Heart right ventricle (tissue), 16 donors: ENCODE results near the gene TXNL4B. TPM values are rescaled to one million over a fixed set of nuclear protein-coding genes. Genes with fewer than 3 reads are reported as not detected.

Source experiments
- ATAC-seq, 8 donors: fragments of 200-7000 bp; cut with Tn5 transposase; one replicate each; pipeline ENCODE4 v1.9.1; 2020; ENCODE audit warnings: mild to moderate bottlenecking in 8 of 8, moderate library complexity in 8 of 8, moderate number of reproducible peaks in 1 of 8
- DNase-seq, 2 donors: peaks; one replicate each; pipeline ENCODE4 v3.0.0-alpha.2; 2020
- H3K27ac ChIP-seq, 10 donors: fragments of 200-600 bp; sonication (generic) in 2 of 10; one replicate each; pipeline versions ENCODE4 v1.5.0 to v1.8.0; 2020 to 2022; ENCODE audit warnings: mild to moderate bottlenecking in 3 of 10
- H3K27me3 ChIP-seq, 7 donors: fragments of 200-600 bp; one replicate each; pipeline ENCODE4 v1.8.0; 2021 to 2022; ENCODE audit warnings: mild to moderate bottlenecking in 2 of 7
- H3K36me3 ChIP-seq, 9 donors: fragments of 200-600 bp; sonication (generic) in 1 of 9; one replicate each; pipeline versions ENCODE4 v1.5.0 to v1.8.0; 2020 to 2022; ENCODE audit warnings: mild to moderate bottlenecking in 2 of 9
- H3K4me1 ChIP-seq, 9 donors: fragments of 200-600 bp; sonication (generic) in 1 of 9; one replicate each; pipeline versions ENCODE4 v1.5.0 to v1.8.0; 2020 to 2022; ENCODE audit warnings: mild to moderate bottlenecking in 4 of 9
- H3K4me3 ChIP-seq, 10 donors: fragments of 200-600 bp; sonication (generic) in 2 of 10; one replicate each; pipeline versions ENCODE4 v1.5.0 to v1.8.0; 2020 to 2022; ENCODE audit warnings: mild to moderate bottlenecking in 7 of 10, moderate library complexity in 2 of 10
- H3K9me3 ChIP-seq, 11 donors: fragments of 200-600 bp in 10 of 11; sonication (generic) in 2 of 11; one replicate each; pipeline versions ENCODE4 v1.5.0 to v1.8.0; 2013 to 2022; ENCODE audit warnings: mild to moderate bottlenecking in 2 of 11, control low read depth in 1 of 11, moderate library complexity in 1 of 11
- WGBS, 2 donors: extraction: QIAGEN DNeasy Blood & Tissue Kit; methylation state at CpG; one replicate each; pipeline ENCODE4 v1.1.7; 2013; ENCODE audit warnings: inconsistent platforms in 1 of 2; 5-methylcytosine and 5-hydroxymethylcytosine counted together
- intact Hi-C, 10 donors: fragments of 100-400 bp; cut with DNase I; formaldehyde crosslinking; loops; one replicate each; pipeline versions ENCODE4 v1.11.1 to v1.14.2; 2022
- polyA plus RNA-seq, 2 donors: library from polyadenylated mRNA; stranded (reverse); fragments of 200-250 nt; gene quantifications; one replicate each; pipeline ENCODE4 v1.2.3, GENCODE V29; 2013
- total RNA-seq, 10 donors: library from RNA; stranded (reverse); fragmentation: NEBNext Ultra II Directional in 3 of 10; extraction: Animal tissue kit (Norgen Biotek cat#: 25700) in 3 of 10; gene quantifications; one replicate each; pipeline versions ENCODE4 v1.2.1 to v1.2.4, GENCODE V29; 2021 to 2023
- TF ChIP-seq, protein P1 (sequence below), 9 donors: fragments of 200-600 bp; sonication (generic) in 2 of 9; IDR thresholded peaks; one replicate each; pipeline versions ENCODE4 v1.5.0 to v1.8.0; 2021 to 2022; ENCODE audit warnings: antibody characterized with exemption in 9 of 9, mild to moderate bottlenecking in 5 of 9, moderate library complexity in 1 of 9
- donor health status: Arrhythmogenic right ventricular cardiomyopathy.
- donor health status: ischemic (EF 13 %, LVEDD 7.1; RV severe dilation, severe dysfunction).
- donor health status: healthy with polysubstance abuse.
- donor health status: DM: no; HTN: yes; CAD: no.
- donor health status: DM: no; HTN: no; CAD: no.
- donor health status: ischemic (EF 25% LVEDD 6.9; RV normal size, moderate dysfunction).
- donor health status: ischemic (EF 25% LVEDD 5.7; RV mildly dilated, moderate dysfunction).
- donor health status: healthy.
- donor health status: DM: yes; HTN: yes; CAD: no.
- donor health status: Ischemic cardiomyopathy.
- donor health status: ischemic (EF 35%, LVEDD 5.7; RV mildly dilated, moderate dysfunction).
- donor health status: nonischemic (EF 11% LVEDD 7.7; RV severe dilation, severe dysfunction).
- donor health status: DM: yes; HTN: yes; CAD: no.
- donor health status: PGD.
- donor health status: ischemic (EF 29% LVEDD 5.4; RV normal size, mild dysfunction).
- donor health status: nonischemic (EF 23%, LVEDD 6.1; RV moderate dilation, normal function).

TXNL4B gene
- total and polyA plus RNA-seq, 12 donors: 3.2 to 11.7 (median 5.9) TPM

DNA sequence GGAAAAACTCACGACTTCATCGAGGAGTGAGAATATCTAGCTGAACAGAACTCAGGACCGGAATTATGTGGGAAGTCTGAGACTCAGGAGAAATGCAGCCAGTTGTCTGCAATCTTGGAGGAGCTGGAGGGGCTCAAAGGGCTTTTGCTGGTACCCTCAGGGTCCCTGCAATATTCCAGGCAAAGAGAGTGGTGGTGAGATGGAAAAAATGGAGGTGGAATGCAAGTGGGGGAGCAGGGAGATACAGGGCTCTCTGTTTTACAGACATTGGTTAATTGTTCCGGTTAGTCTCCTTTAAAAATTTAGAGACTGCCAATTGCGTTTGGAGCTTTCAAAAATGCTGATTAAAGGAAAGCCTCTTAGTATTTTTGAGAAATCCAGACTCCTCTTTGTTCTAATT lies 57.3 kb downstream of the TXNL4B start:
- intact Hi-C loops: no loop called here
- ATAC-seq (no peak), DNase-seq (no peak)
- Histone ChIP-seq H3K36me3 (peaks cover 0 to 13% (median 0%) of the 10 kb centered on the region in 9 donors), H3K9me3 (no peaks in the 10 kb centered on the region), H3K4me1 (no peaks in the 10 kb centered on the region), H3K27ac (no peak overlapping the region), H3K4me3 (no peak overlapping the region), H3K27me3 (no peaks in the 10 kb centered on the region)
- WGBS, 2 donors: 73 to 81% methylated on average over 5 of the region's 5 CpGs
- TF ChIP-seq, protein P1, sequence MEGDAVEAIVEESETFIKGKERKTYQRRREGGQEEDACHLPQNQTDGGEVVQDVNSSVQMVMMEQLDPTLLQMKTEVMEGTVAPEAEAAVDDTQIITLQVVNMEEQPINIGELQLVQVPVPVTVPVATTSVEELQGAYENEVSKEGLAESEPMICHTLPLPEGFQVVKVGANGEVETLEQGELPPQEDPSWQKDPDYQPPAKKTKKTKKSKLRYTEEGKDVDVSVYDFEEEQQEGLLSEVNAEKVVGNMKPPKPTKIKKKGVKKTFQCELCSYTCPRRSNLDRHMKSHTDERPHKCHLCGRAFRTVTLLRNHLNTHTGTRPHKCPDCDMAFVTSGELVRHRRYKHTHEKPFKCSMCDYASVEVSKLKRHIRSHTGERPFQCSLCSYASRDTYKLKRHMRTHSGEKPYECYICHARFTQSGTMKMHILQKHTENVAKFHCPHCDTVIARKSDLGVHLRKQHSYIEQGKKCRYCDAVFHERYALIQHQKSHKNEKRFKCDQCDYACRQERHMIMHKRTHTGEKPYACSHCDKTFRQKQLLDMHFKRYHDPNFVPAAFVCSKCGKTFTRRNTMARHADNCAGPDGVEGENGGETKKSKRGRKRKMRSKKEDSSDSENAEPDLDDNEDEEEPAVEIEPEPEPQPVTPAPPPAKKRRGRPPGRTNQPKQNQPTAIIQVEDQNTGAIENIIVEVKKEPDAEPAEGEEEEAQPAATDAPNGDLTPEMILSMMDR (IDR thresholded peaks at IDR 0.05): no peak

Other genes with a start within 250 kb of the TXNL4B start
- 10 to 100 TPM; 13.9 to 24.2 (median 19.1) TPM for gene ATXN1L, start 247.6 kb downstream of the TXNL4B start, total RNA-seq
- 1 to 10 TPM; 6.0 to 6.7 TPM for gene ATXN1L, start 247.6 kb downstream of the TXNL4B start, polyA plus RNA-seq
- 1 to 10 TPM; 2.2 to 7.8 (median 3.5) TPM for gene ZNF821, start 209.4 kb downstream of the TXNL4B start, total RNA-seq
- 1 to 10 TPM; 3.5 to 3.6 TPM for gene ZNF821, start 209.4 kb downstream of the TXNL4B start, polyA plus RNA-seq
- 100 to 1,000 TPM in 7 of 10 donors, 10 to 100 TPM in 3; 89.1 to 140 (median 108) TPM for gene IST1, start 198.1 kb downstream of the TXNL4B start, total RNA-seq
- 10 to 100 TPM; 80.6 to 92.1 TPM for gene IST1, start 198.1 kb downstream of the TXNL4B start, polyA plus RNA-seq
- under 1 TPM in 6 of 10 donors, not detected in 4; 0.04 to 0.19 (median 0.11) TPM for gene PKD1L3, start 93.2 kb downstream of the TXNL4B start, total RNA-seq
- gene PKD1L3, start 93.2 kb downstream of the TXNL4B start, polyA plus RNA-seq: under 1 TPM; under 0.01 to 0.07 TPM
- gene DHODH, start 84.9 kb downstream of the TXNL4B start, total RNA-seq: 10 to 100 TPM in 3 of 10 donors, 1 to 10 TPM in 7; 6.1 to 12.6 (median 8.9) TPM
- 1 to 10 TPM; 6.6 to 7.0 TPM for gene DHODH, start 84.9 kb downstream of the TXNL4B start, polyA plus RNA-seq
- gene HP, start 39.1 kb downstream of the TXNL4B start, total RNA-seq: 10 to 100 TPM in 2 of 10 donors, 1 to 10 TPM in 7, under 1 TPM in 1; 0.47 to 26.6 (median 5.0) TPM
- 1 to 10 TPM; 4.0 to 8.9 TPM for gene HP, start 39.1 kb downstream of the TXNL4B start, polyA plus RNA-seq
- 100 to 1,000 TPM in 2 of 10 donors, 10 to 100 TPM in 8; 32.9 to 133 (median 60.8) TPM for gene HPR, start 30.4 kb downstream of the TXNL4B start, total RNA-seq
- 100 to 1,000 TPM in 1 of 2 donors, 10 to 100 TPM in 1; 37.2 to 115 TPM for gene HPR, start 30.4 kb downstream of the TXNL4B start, polyA plus RNA-seq
- gene DHX38, start 227 bp upstream of the TXNL4B start, total RNA-seq: 10 to 100 TPM; 29.1 to 46.5 (median 36.6) TPM
- gene DHX38, start 227 bp upstream of the TXNL4B start, polyA plus RNA-seq: 10 to 100 TPM; 41.4 to 50.6 TPM
- 1 to 10 TPM in 1 of 10 donors, under 1 TPM in 1, not detected in 8; 0.26 to 1.6 TPM for gene PMFBP1, start 78.5 kb upstream of the TXNL4B start, total RNA-seq
- under 1 TPM; 0.39 to 0.51 TPM for gene PMFBP1, start 78.5 kb upstream of the TXNL4B start, polyA plus RNA-seq